HuH-7 (cell line): ENCODE results near the gene LRRC56.
"Not testable (repeated sequence)": the region's sequence is repeated elsewhere in the genome, so short reads cannot be mapped to it uniquely, and the experiment has no call there.

Experiments
- DNase-seq: peaks from one replicate; pipeline ENCODE4 v3.0.0; 2011; ENCODE audit warnings: low spot score

LRRC56 gene

GRCh38 chr11:559712-560304, 22.5 kb downstream of the LRRC56 start:
- DNase-seq = no peak

- peak; percentile 97 for DNase-seq
These were observed 23.2 kb downstream of the LRRC56 start, which contains the start of the genes LMNTD2 and RASSF7 for GRCh38 chr11:560305-561147. Gene LMNTD2 (minus strand): TSS chr11:560738. CDS start chr11:560716, 22 bp downstream. Gene RASSF7 (plus strand): TSS chr11:560970. CDS start chr11:561769, 799 bp downstream.

- DNase-seq = peak; percentile 74
These were observed 24.0 kb downstream of the LRRC56 start for GRCh38 chr11:561148-562003.

DNA sequence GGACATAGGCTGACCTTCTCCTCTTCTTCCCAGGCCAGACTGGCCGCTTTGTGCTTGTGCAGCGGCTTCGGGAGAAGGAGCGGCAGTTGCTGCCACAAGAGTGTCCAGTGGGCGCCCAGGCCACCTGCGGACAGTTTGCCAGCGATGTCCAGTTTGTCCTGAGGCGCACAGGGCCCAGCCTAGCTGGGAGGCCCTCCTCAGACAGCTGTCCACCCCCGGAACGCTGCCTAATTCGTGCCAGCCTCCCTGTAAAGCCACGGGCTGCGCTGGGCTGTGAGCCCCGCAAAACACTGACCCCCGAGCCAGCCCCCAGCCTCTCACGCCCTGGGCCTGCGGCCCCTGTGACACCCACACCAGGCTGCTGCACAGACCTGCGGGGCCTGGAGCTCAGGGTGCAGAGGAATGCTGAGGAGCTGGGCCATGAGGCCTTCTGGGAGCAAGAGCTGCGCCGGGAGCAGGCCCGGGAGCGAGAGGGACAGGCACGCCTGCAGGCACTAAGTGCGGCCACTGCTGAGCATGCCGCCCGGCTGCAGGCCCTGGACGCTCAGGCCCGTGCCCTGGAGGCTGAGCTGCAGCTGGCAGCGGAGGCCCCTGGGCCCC, 24.8 kb downstream of the LRRC56 start:
- DNase-seq = no peak

DNA sequence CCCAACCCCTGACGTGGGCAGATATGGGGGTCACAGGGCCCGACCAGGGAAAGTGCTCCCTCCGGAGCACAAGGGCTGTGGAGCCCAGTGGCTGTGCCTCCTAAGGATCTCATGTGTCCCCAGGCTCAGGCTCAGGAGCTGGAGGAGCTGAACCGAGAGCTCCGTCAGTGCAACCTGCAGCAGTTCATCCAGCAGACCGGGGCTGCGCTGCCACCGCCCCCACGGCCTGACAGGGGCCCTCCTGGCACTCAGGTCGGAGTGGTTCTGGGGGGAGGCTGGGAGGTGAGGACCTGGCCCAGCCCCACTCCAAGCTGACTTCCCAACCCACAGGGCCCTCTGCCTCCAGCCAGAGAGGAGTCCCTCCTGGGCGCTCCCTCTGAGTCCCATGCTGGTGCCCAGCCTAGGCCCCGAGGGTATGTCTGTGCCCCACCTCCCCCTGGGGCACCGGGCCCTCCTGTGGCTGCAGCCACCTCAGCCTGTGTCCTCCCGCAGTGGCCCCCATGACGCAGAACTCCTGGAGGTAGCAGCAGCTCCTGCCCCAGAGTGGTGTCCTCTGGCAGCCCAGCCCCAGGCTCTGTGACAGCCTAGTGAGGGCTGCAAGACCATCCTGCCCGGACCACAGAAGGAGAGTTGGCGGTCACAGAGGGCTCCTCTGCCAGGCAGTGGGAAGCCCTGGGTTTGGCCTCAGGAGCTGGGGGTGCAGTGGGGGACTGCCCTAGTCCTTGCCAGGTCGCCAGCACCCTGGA, 25.9 kb downstream of the LRRC56 start:
- DNase-seq = no peak

DNA sequence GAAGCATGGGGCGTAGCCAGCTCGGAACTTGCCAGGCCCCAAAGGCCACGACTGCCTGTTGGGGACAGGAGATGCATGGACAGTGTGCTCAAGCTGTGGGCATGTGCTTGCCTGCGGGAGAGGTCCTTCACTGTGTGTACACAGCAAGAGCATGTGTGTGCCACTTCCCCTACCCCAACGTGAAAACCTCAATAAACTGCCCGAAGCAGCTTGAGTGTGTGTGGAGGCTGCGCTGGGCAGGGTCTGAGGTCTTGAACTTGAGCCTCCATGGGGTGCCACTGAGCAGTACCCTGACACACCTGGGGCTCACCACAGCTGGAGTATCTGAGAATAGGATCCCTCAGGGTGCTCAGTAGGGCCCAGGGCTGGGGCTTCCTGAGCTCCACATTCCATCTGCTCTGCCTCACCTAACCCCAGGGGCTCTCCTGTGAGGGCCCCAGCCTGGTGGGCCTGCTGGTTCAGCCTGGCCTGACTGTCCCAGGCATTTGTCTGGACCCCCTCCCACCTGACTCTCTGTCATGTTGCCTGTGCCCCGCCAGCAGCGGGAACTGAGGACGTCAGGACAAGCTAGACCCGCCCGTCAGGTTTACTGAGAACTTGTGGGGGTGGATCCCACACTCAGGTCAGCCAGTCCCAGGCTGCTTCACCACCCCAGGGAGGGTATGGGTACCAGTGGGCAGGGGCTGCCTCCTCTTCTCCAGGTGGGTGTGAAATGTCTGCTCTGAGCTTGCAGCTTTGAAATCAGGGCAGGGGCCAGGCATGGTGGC, 26.7 kb downstream of the LRRC56 start:
- no peak for DNase-seq

DNA sequence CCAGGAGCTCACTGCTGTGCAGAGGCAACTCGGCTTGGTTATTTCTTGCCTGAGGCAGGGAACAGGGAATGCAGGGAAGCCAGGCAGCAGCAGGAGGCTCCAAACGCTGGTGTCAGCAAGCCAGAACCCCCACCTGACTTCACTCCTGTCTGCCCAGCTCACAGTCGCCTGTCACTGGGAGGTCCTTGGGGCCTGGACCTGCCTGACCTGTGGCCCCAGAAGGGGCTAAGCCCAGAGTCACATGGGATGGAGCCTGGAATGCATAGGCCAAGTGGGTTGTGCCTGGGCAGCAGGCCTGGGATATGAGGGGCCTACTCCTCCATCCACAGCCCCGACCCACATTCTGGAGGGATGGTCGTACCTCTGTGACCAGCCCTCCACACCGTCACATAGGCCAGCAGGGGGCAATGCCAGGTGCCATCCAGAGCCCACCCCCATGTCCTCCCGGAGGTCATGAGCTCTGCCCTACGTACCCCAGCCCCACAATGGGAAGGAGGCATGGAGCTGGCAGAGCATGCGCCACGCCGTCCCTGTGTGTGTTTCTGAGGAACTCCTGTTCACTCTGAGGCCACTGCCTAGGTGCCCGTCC, 28.7 kb downstream of the LRRC56 start:
- no peak for DNase-seq

- no peak for DNase-seq
These were observed 29.8 kb downstream of the LRRC56 start for GRCh38 chr11:567011-567628.

DNA sequence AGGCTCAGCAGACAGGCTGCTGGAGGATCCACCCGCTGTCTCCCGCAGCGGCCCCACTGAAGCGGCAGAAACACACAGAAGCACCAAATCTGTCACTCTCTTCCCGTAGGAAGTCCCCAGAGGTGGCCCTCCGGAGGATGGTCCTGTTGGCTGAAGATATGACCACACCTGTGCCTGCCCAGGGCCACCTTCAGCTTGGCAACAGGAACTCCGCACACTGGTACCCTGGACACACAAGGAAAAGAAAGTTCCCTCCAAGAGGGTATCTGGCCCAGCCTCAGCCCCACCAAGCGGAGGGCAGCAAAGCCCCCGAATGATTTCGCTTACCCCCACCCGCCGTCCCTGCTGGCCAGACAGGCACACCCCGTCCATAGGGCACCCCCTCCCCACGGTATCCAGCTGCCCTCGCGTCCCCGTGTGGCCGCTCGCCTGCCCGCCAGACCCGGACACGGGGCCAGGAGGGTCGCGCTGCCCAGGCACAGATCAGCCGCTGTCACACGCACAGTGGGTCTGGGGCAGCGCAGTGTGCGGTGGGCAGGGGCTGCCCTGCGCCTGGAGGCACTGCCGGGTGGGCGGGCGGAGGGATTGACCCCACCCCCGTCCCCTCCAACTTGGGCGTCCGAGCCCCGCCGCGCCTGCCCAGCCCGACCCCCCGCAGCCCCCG, 30.4 kb downstream of the LRRC56 start:
- DNase-seq = peak; percentile 46

GRCh38 chr11:568306-569157, 31.2 kb downstream of the LRRC56 start:
- peak; percentile 95 for DNase-seq

GRCh38 chr11:569158-569885, 32.0 kb downstream of the LRRC56 start:
- DNase-seq = no peak

DNA sequence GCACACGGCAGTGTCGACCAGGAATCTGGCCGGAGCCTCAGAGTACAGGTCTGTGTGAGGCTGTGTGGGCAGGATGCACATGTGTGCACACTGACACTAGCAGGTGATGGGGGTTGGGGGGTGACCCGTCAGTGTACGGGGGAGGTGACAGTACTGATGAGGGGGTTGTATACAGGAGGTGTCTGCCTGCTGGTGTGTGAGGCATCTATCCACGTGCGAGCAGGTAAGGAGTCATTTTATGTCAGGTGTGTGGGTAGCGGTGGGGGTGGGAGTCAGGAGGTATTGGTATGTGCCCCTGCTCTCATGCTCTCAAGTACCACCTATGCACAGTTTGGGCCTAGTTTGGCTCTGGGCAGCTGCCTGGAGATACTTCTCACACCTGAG, 34.5 kb downstream of the LRRC56 start:
- DNase-seq = no peak

- DNase-seq = no peak
These were observed 35.9 kb downstream of the LRRC56 start for GRCh38 chr11:573146-573759.

GRCh38 chr11:574031-574570, 36.8 kb downstream of the LRRC56 start:
- not testable (repeated sequence) for DNase-seq

- DNase-seq = no peak
These were observed 37.4 kb downstream of the LRRC56 start for GRCh38 chr11:574632-575312.

GRCh38 chr11:575313-575995, 38.1 kb downstream of the LRRC56 start:
- DNase-seq = peak; percentile 86
